Stimulated activated CD4-positive, alpha-beta T cell treated with anti-CD3 and anti-CD28 coated beads, Interleukin-4, amount 100 ng/mL, for 4 hours (primary cell): ENCODE results near the gene CTF1.
A peak's percentile ranks its signal among the peaks of the same experiment; 100 is the strongest.
"Not testable (repeated sequence)": the region's sequence is repeated elsewhere in the genome, so short reads cannot be mapped to it uniquely, and the experiment has no call there.

Experiments
- DNase-seq, 2 experiments: peaks; one replicate each; pipeline ENCODE4 v3.0.0-alpha.2; 2020

The CTF1 gene

DNA sequence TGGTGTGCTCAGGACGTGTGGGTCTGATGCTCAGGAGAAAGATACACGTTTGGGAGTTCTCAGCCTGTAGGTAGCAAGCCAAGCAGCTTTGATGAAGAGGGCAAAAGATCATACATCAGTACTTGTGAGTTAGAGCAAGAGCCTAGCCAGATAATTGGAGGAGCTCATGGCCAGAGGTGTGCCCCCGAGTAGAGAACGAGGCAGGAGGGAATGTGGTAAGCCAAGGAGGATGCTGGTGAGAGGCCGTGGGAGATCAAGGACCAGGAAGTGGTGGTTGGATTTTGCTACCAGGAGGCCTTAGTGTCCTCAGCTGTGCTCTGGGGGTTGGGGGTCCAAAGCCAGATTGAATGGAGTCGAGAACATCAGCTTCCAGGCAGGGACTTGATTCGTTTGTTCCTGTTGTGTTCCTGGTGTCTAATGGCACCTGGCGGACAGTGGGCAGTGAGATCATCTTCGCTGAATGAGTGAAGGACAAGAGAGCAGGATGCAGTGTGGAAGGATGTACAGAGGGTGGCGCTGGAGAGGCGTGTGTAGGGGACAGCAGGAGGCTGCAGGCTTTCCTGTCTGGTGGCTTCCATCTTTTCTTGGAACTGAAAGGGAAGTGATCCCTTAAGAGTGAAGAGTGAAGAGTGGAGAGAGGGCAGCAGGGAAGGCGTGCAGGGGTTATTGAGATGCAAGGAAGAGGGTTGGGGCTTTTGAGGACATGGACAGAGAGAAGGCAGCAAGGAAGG lies 38.6 kb downstream of the CTF1 start:
- no peak for DNase-seq

GRCh38 chr16:30937692-30938091 lies 41.3 kb downstream of the CTF1 start:
- no peak for DNase-seq

DNA sequence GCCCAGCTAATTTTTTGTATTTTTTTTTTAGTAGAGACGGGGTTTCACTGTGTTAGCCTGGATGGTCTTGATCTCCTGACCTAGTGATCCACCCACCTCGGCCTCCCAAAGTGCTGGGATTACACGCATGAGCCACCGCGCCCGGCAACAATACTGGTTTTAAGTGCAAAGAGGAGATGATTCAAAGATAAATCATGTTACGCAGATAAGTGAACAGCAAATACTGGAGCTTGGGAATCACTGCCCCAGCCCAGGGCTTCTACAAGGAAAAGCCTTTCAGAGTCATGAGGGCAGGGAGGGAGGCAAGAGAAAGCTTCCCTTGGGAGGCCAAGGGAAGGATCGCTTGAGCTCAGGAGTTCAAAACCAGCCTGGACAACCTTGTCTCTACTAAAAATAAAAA lies 43.2 kb downstream of the CTF1 start:
- not testable (repeated sequence) for DNase-seq

- peak; percentile 53 to 54 for DNase-seq
Observed at GRCh38 chr16:30941600-30942425, 45.4 kb downstream of the CTF1 start.

DNA sequence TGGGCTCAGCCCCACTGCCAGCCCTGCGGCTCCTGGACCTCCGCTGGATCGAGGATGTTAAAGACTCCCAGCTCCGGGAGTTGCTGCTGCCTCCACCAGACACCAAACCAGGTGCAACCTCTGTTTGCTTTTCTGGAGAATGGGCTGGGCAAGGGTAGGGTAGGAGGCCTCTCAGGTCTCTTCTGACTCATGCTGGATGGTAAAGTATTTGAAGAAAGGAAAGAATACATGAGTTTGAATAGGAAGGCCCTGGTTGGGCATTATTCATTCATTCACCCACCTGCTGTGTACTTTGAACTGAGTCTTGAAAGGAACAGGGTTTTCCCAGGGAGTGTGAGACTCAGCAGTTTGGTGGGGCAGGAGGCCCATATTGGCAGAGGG lies 46.0 kb downstream of the CTF1 start:
- no peak for DNase-seq

- DNase-seq, result no peak
Observed at GRCh38 chr16:30944352-30944751, 47.9 kb downstream of the CTF1 start.

DNA sequence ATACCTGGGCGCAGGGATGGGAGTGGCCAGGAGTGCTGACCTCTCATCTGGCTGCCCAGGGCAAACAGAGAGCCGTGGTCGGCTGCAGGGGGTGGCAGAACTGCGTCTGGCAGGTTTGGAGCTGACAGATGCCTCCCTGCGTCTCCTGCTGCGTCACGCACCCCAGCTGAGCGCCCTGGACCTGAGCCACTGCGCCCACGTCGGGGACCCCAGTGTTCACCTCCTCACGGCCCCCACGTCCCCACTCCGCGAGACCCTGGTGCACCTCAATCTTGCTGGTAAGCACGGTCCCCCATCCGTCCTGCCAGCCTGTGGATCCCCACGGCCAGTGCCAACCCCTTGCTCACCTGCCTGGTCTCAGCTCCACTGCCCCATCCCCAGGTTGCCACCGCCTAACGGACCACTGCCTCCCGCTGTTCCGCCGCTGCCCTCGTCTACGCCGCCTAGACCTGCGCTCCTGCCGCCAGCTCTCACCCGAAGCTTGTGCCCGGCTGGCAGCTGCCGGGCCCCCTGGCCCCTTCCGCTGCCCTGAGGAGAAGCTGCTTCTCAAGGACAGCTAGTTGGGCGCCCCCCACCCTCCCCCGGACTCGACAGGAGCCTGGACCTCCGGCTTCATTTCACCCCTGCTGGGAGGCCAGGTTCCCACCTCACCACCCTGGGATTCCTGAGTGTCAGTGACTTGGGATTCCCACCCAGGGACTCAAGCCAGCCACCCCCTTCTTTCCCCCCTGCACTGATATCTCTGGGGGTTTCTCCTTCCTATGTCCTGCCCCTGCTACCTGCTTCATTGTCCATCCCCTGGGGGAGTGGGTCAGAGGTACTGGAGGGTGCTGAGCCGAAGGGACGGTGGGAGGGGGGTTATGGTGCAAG lies 50.5 kb downstream of the CTF1 start:
- no peak for DNase-seq

DNA sequence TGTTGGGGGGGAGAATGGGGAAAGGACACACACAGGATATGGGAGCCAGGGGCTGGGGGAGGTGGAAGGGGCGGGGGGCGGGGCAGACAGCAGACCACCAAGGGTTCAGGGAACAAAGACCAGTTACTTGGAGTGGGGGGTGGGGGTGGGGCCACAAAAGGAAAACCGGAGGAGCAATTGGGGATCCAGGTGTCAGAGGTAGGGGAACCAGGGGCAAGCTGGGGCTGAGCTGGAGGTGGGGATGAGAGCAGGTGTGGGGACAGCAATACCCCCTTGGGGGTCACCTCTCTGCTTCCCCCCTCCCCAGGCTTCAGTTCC lies 51.1 kb downstream of the CTF1 start:
- no peak for DNase-seq

- no peak for DNase-seq
Observed at GRCh38 chr16:30947859-30948666, 51.6 kb downstream of the CTF1 start.

DNA sequence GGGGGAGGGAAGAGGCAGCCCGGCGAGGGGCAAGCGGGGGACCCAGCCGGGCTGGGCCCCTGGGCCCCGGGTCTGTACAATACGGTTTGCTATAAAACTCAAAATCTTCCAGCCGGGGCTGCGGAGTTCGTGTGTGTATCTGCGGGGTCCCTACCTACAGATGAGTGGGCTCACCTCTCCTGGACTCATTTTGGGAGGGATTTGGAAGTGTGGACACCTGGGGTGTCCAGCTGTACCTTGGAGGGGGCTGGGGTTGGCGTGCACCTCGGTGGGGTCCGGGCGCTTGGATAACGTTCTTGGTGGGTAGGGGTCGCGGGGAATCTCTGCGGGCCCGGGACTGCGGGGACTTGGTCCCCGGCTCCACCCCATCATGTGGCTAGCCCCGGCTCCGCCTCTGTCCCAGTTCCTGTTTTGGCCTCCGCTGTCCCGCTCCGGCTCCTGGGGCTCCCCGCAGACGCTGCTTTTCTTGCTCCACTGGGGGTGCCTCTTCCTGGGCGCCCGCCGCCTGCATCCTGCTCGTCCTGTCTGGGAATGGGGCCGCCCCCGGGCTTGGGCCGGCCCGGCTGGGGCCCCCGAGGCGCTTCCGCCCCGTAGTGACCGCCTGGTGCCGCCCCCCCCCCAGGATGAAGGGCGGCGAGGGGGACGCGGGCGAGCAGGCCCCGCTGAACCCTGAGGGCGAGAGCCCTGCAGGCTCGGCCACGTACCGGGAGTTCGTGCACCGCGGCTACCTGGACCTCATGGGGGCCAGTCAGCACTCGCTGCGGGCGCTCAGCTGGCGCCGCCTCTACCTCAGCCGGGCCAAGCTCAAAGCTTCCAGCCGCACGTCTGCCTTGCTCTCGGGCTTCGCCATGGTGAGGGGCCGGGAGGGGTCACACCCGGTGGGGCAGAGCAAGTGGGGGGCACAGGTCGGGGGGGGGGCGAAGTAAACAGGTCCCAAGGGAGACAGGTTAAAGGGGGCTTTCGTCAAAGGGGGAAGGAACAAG lies 52.5 kb downstream of the CTF1 start, which contains the start of gene ORAI3:
ORAI3 (plus strand) TSS at position 402 of the 983 bp plus-strand sequence; CDS start at position 624, 222 bp downstream.
- no peak for DNase-seq

GRCh38 chr16:30949650-30950515 lies 53.5 kb downstream of the CTF1 start:
- peak in 1 of 2 experiments; percentile 13 for DNase-seq

GRCh38 chr16:30950516-30951065 lies 54.2 kb downstream of the CTF1 start:
- no peak for DNase-seq

GRCh38 chr16:30951193-30951592 lies 54.8 kb downstream of the CTF1 start:
- no peak for DNase-seq

- DNase-seq, result no peak
Observed at GRCh38 chr16:30951750-30952149, 55.3 kb downstream of the CTF1 start.

GRCh38 chr16:30953111-30953510 lies 56.7 kb downstream of the CTF1 start:
- DNase-seq, result no peak
